OCI-LY7 (cell line): ENCODE data around the gene CSNK2A1. TPM values are rescaled to one million over a fixed set of nuclear protein-coding genes. Genes with fewer than 3 reads are reported as not detected.

ENCODE experiments used
- BruUV-seq: library from RNA; stranded (reverse); fragments of 400-500 nt; replicated peaks from 2 replicates; lab custom pipeline; 2021; lab: Mats Ljungman, UMichigan
- CTCF ChIA-PET: fragments of 300-600 bp; sonication (Branson Sonifier 250); formaldehyde crosslinking; loops from one replicate; lab custom pipeline; 2022; ENCODE audit warnings: antibody characterized with exemption; ENCODE audit not compliant: unreplicated experiment; lab: Charles Lee
- POLR2A ChIA-PET: fragments of 300-600 bp; sonication (Branson Sonifier 250); formaldehyde crosslinking; loops from one replicate; lab custom pipeline; 2022; ENCODE audit warnings: antibody characterized with exemption; lab: Charles Lee
- DNase-seq: peaks from one replicate; pipeline ENCODE4 v3.0.0-alpha.2; 2015; ENCODE audit warnings: low spot score
- H2AFZ ChIP-seq: fragments of 200-600 bp; sonication (generic), shearing (Covaris generic); 2 replicates; pipeline ENCODE4 v1.6.1; 2014; ENCODE audit warnings: mild to moderate bottlenecking, antibody characterized with exemption, low read length, moderate library complexity
- H3K27ac ChIP-seq: fragments of 200-600 bp; sonication (generic); 2 replicates; pipeline ENCODE4 v1.5.1; 2014; ENCODE audit warnings: mixed run types, low read depth, mild to moderate bottlenecking, moderate library complexity, low read length, inconsistent platforms; ENCODE audit not compliant: poor library complexity, severe bottlenecking
- H3K36me3 ChIP-seq: fragments of 200-600 bp; sonication (generic); 2 replicates; pipeline ENCODE4 v1.6.1; 2014; ENCODE audit warnings: mild to moderate bottlenecking, antibody characterized with exemption, low read length, moderate library complexity, mixed read lengths; ENCODE audit not compliant: insufficient read depth
- H3K4me1 ChIP-seq: fragments of 200-600 bp; sonication (generic); 2 replicates; pipeline ENCODE4 v1.5.1; 2014; ENCODE audit warnings: mild to moderate bottlenecking, low read length; ENCODE audit not compliant: insufficient read depth, poor library complexity, severe bottlenecking
- H3K4me2 ChIP-seq: fragments of 200-600 bp; sonication (generic); 2 replicates; pipeline ENCODE4 v1.6.1; 2014; ENCODE audit warnings: mild to moderate bottlenecking, low read length
- H3K4me3 ChIP-seq: fragments of 200-600 bp; sonication (generic); 2 replicates; pipeline ENCODE4 v1.5.1; 2014; ENCODE audit warnings: mild to moderate bottlenecking, low read depth, low read length; ENCODE audit not compliant: poor library complexity, severe bottlenecking
- H3K79me2 ChIP-seq: fragments of 200-600 bp; sonication (generic); 2 replicates; pipeline ENCODE4 v1.6.1; 2016; ENCODE audit warnings: low read depth, mild to moderate bottlenecking, low read length, moderate library complexity, mixed read lengths; ENCODE audit not compliant: insufficient read depth
- H3K9me2 ChIP-seq: fragments of 200-600 bp; sonication (generic); 2 replicates; pipeline ENCODE4 v1.6.1; 2016; ENCODE audit warnings: mild to moderate bottlenecking, low read length, mixed read lengths; ENCODE audit not compliant: insufficient read depth
- H3K9me3 ChIP-seq: fragments of 200-600 bp; sonication (generic); 2 replicates; pipeline ENCODE4 v1.6.1; 2014; ENCODE audit warnings: mild to moderate bottlenecking, mixed run types, low read length, mixed read lengths
- H4K20me1 ChIP-seq: fragments of 200-600 bp; sonication (generic); 2 replicates; pipeline ENCODE4 v1.6.1; 2014; ENCODE audit warnings: mild to moderate bottlenecking, antibody characterized with exemption, low read length, moderate library complexity, mixed read lengths; ENCODE audit not compliant: insufficient read depth
- EZH2phosphoT487 ChIP-seq: fragments of 200-600 bp; sonication (generic); IDR thresholded peaks from 2 replicates; pipeline ENCODE4 v1.6.1; 2018; ENCODE audit warnings: low read depth, borderline replicate concordance, mild to moderate bottlenecking, mixed run types, antibody characterized with exemption, low read length, moderate library complexity, mixed read lengths
- intact Hi-C: fragments of 100-400 bp; cut with micrococcal nuclease; formaldehyde crosslinking; loops from one replicate; pipeline ENCODE4 v1.10.0; 2022; ENCODE audit not compliant: unreplicated experiment
- total RNA-seq, 2 experiments: library from RNA; depleted of rRNA in 1 of 2; stranded (reverse); fragments of >200 nt in 1 of 2; shearing (Covaris generic) in 1 of 2; gene quantifications; 2 replicates each; pipeline ENCODE4 v1.2.3, GENCODE V29; 2014 to 2022
- TF ChIP-seq, protein P1 (sequence below): fragments of 200-600 bp; sonication (generic); conservative IDR thresholded peaks from 2 replicates; pipeline ENCODE4 v1.5.1; 2014; ENCODE audit warnings: mild to moderate bottlenecking, antibody characterized with exemption, low read length, moderate library complexity, mixed read lengths

CSNK2A1 gene
- total RNA-seq, 2 experiments from 2014 or later, result 90.8 to 164 TPM

DNA sequence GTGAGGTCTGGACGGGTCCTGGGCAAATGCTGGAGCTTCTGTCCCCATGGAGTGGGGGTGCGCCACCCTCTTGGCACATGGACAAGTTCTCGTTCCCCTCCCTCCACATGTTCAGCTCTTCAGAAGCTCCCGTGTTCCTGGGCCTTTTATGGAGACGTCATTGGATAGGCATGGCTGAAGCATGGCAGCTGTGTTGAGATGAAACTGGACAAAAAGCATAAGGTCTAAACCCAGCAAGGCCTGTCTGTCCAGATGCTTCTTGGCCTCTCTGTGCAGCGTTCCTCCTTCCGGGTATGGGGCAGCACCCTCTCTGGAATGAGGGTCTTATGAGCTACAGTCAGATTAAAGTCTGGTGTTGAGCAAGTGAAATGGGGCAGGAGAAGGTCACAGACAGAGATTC, 108.0 kb downstream of the CSNK2A1 start:
- no peak overlapping the region for H3K4me2 ChIP-seq
- no peaks in the 10 kb centered on the region for H3K79me2 ChIP-seq
- H3K9me3 ChIP-seq, result no peaks in the 10 kb centered on the region
- TF ChIP-seq, protein P1, sequence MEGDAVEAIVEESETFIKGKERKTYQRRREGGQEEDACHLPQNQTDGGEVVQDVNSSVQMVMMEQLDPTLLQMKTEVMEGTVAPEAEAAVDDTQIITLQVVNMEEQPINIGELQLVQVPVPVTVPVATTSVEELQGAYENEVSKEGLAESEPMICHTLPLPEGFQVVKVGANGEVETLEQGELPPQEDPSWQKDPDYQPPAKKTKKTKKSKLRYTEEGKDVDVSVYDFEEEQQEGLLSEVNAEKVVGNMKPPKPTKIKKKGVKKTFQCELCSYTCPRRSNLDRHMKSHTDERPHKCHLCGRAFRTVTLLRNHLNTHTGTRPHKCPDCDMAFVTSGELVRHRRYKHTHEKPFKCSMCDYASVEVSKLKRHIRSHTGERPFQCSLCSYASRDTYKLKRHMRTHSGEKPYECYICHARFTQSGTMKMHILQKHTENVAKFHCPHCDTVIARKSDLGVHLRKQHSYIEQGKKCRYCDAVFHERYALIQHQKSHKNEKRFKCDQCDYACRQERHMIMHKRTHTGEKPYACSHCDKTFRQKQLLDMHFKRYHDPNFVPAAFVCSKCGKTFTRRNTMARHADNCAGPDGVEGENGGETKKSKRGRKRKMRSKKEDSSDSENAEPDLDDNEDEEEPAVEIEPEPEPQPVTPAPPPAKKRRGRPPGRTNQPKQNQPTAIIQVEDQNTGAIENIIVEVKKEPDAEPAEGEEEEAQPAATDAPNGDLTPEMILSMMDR, result no peak
- no peak for TF ChIP-seq EZH2phosphoT487
- no peak overlapping the region for H3K4me3 ChIP-seq
- H3K36me3 ChIP-seq, result peaks cover 69% of the 10 kb centered on the region
- H3K27ac ChIP-seq, result no peak overlapping the region
- intact Hi-C loops, result no loop called here
- ChIA-PET POLR2A (no interaction called here), CTCF (no interaction called here)
- no peaks in the 10 kb centered on the region for H4K20me1 ChIP-seq
- no peak overlapping the region for H2AFZ ChIP-seq
- no TSS peak for BruUV-seq
- H3K9me2 ChIP-seq, result no peaks in the 10 kb centered on the region
- peaks cover 29% of the 10 kb centered on the region for H3K4me1 ChIP-seq
- DNase-seq, result no peak

DNA sequence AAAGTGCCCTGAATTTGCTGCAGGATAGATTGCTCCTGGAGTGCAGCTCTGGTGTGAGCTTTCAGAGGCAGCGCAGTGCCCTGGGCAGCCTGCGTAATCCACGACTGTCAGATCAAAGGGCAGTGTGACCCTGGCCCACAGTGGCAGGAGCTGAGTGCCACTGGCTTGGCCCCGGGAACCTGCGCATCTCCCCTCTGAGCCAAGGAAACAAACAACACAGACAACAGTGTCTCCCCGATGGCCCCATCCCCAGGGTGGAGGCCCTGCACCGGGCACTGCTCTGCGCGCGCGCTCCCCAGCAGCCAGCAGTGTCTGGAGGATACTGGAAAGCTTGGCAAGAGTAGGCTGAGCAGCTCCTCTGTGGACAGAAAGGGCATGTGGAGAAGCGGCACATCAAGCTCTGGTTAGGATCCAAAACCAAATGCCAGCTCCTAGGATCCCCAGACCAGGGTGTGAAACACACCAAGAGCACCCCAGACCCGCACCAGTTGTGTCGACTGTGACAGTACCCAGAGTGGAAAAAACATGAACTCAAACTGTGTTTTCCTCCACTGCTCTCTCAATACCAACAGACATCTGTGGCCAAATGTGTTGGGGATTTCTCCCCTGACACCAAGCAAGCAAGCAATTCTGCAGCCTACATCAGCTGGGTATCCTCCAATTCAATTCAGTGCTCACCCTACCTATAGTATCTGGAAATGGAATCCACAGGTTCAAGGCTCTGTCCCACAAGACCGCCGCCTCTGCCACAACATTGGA, 108.8 kb downstream of the CSNK2A1 start:
- no peak overlapping the region for H3K4me3 ChIP-seq
- H3K27ac ChIP-seq, result no peak overlapping the region
- no peaks in the 10 kb centered on the region for H3K9me2 ChIP-seq
- no peak overlapping the region for H2AFZ ChIP-seq
- intact Hi-C loops, result no loop called here
- H3K36me3 ChIP-seq, result peaks cover 67% of the 10 kb centered on the region
- H3K9me3 ChIP-seq, result no peaks in the 10 kb centered on the region
- H3K4me2 ChIP-seq, result no peak overlapping the region
- no peaks in the 10 kb centered on the region for H4K20me1 ChIP-seq
- peaks cover 29% of the 10 kb centered on the region for H3K4me1 ChIP-seq
- TF ChIP-seq, protein P1, result no peak
- TF ChIP-seq EZH2phosphoT487, result no peak
- ChIA-PET CTCF (no interaction called here), POLR2A (no interaction called here)
- BruUV-seq, result no TSS peak
- H3K79me2 ChIP-seq, result no peaks in the 10 kb centered on the region
- DNase-seq, result no peak

DNA sequence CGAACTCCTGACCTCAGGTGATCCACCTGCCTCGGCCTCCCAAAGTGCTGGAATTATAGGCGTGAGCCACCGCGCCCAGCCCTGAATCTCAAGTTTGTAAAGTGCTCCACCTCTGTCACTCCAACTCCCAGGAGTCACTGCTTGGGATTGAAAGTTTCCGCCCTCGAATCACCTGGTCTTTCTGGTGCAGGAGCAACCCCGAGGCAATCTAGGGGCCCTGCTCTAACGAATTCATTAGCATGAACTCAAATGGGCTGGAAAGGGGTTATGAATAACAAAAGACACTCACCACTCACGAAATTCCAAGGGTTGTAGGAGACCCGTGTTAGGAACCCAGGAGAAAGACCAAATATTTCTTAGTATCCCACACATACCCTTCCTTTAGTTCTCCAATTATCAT, 109.4 kb downstream of the CSNK2A1 start:
- H3K79me2 ChIP-seq, result no peaks in the 10 kb centered on the region
- no peak overlapping the region for H3K27ac ChIP-seq
- no peak for TF ChIP-seq EZH2phosphoT487
- TF ChIP-seq, protein P1, result no peak
- H4K20me1 ChIP-seq, result no peaks in the 10 kb centered on the region
- no peak overlapping the region for H2AFZ ChIP-seq
- intact Hi-C loops, result no loop called here
- no peak for DNase-seq
- BruUV-seq, result no TSS peak
- no peaks in the 10 kb centered on the region for H3K9me3 ChIP-seq
- ChIA-PET POLR2A (no interaction called here), CTCF (no interaction called here)
- H3K4me2 ChIP-seq, result no peak overlapping the region
- H3K4me3 ChIP-seq, result no peak overlapping the region
- H3K9me2 ChIP-seq, result no peaks in the 10 kb centered on the region
- H3K36me3 ChIP-seq, result peaks cover 60% of the 10 kb centered on the region
- peaks cover 27% of the 10 kb centered on the region for H3K4me1 ChIP-seq
